Central memory CD8-positive, alpha-beta T cell (primary cell): ENCODE results near the gene TBC1D2B.

Experiments used
- ATAC-seq: fragments of 150-1000 bp; cut with Tn5 transposase; replicated peaks from 2 replicates; pipeline ENCODE4 v1.10.0; 2022; ENCODE audit warnings: mild to moderate bottlenecking, moderate FRiP score, moderate number of reproducible peaks; ENCODE audit not compliant: poor library complexity, severe bottlenecking; ENCODE audit errors: extremely low read depth
- DNase-seq, 2 donors: peaks; one replicate each; pipeline ENCODE4 v3.0.0; 2021; ENCODE audit warnings: low spot score in 2 of 2
- H3K27ac Mint-ChIP-seq: one replicate; pipeline ENCODE4 v1.8.0; 2022; ENCODE audit warnings: low read depth, mild to moderate bottlenecking, moderate library complexity, mixed read lengths
- H3K27me3 Mint-ChIP-seq: one replicate; pipeline ENCODE4 v1.8.0; 2022; ENCODE audit warnings: mixed read lengths
- H3K36me3 Mint-ChIP-seq: one replicate; pipeline ENCODE4 v1.8.0; 2022; ENCODE audit warnings: mild to moderate bottlenecking, moderate library complexity, mixed read lengths; ENCODE audit not compliant: insufficient read depth
- H3K4me1 Mint-ChIP-seq: one replicate; pipeline ENCODE4 v1.8.0; 2022; ENCODE audit warnings: mixed read lengths
- H3K4me3 Mint-ChIP-seq: one replicate; pipeline ENCODE4 v1.8.0; 2022; ENCODE audit warnings: mild to moderate bottlenecking, moderate library complexity, mixed read lengths
- H3K9me3 Mint-ChIP-seq: one replicate; pipeline ENCODE4 v1.8.0; 2022; ENCODE audit warnings: mixed read lengths

Gene TBC1D2B

GRCh38 chr15:78090422-78091063 lies 13.0 kb upstream of the TBC1D2B start:
- ATAC-seq (no peak), DNase-seq (no peak)
- Mint-ChIP-seq H3K4me3 (no peak overlapping the region), H3K27ac (no peak overlapping the region), H3K27me3 (no peaks in the 10 kb centered on the region), H3K9me3 (no peaks in the 10 kb centered on the region), H3K36me3 (peaks cover 3% of the 10 kb centered on the region), H3K4me1 (peaks cover 6% of the 10 kb centered on the region)

DNA sequence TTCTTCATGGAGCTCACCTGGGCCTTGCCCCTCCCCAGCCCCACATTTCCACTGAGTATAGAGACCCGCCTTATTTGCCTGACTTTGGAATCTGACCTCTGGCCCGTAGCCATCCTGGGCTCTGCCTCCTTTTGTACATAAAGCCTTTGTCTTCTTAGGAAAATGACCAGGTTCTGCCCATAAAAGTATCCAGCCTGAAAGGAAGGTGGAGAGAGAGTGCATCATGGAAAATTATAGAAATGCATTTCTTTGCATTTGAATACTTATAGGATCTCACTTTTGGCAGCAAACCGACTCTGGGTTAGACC lies 11.2 kb upstream of the TBC1D2B start:
- no peak overlapping the region for H3K4me3 Mint-ChIP-seq
- H3K4me1 Mint-ChIP-seq: peaks cover 6% of the 10 kb centered on the region
- DNase-seq: no peak
- no peaks in the 10 kb centered on the region for H3K9me3 Mint-ChIP-seq
- H3K27ac Mint-ChIP-seq: no peak overlapping the region
- H3K27me3 Mint-ChIP-seq: no peaks in the 10 kb centered on the region
- H3K36me3 Mint-ChIP-seq: peaks cover 2% of the 10 kb centered on the region
- no peak for ATAC-seq

GRCh38 chr15:78087951-78088772 lies 10.7 kb upstream of the TBC1D2B start:
- no peaks in the 10 kb centered on the region for H3K9me3 Mint-ChIP-seq
- ATAC-seq (no peak), DNase-seq (no peak)
- peaks cover 2% of the 10 kb centered on the region for H3K36me3 Mint-ChIP-seq
- H3K4me1 Mint-ChIP-seq: peaks cover 6% of the 10 kb centered on the region
- no peak overlapping the region for H3K4me3 Mint-ChIP-seq
- no peak overlapping the region for H3K27ac Mint-ChIP-seq
- no peaks in the 10 kb centered on the region for H3K27me3 Mint-ChIP-seq

DNA sequence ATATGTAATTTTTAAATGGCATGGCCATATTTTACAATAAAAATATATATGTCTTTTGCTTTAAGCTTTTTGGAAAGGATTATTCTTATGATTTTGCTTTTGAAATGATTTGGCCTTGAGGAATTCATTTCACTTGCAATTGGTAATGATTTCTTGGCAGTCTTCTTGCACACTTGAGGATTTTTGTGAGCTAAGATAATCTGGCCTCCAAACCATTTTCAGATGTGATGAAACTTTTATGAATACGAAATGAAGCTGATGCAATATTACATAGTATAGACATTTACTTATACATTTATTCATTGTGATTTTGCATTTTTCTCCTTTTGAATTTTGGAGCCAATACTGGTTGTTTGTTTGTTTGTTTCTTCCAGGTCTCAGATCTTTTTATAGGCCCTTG lies 8.4 kb upstream of the TBC1D2B start:
- no peak for DNase-seq
- H3K9me3 Mint-ChIP-seq: no peaks in the 10 kb centered on the region
- no peaks in the 10 kb centered on the region for H3K4me1 Mint-ChIP-seq
- no peak for ATAC-seq
- H3K27me3 Mint-ChIP-seq: no peaks in the 10 kb centered on the region
- no peak overlapping the region for H3K4me3 Mint-ChIP-seq
- H3K36me3 Mint-ChIP-seq: peaks cover 4% of the 10 kb centered on the region
- H3K27ac Mint-ChIP-seq: no peak overlapping the region

- no peak for ATAC-seq
- no peaks in the 10 kb centered on the region for H3K27me3 Mint-ChIP-seq
- peaks cover 2% of the 10 kb centered on the region for H3K36me3 Mint-ChIP-seq
- no peak overlapping the region for H3K4me3 Mint-ChIP-seq
- no peak overlapping the region for H3K27ac Mint-ChIP-seq
- no peak for DNase-seq
- H3K9me3 Mint-ChIP-seq: no peaks in the 10 kb centered on the region
- no peaks in the 10 kb centered on the region for H3K4me1 Mint-ChIP-seq
These were observed 6.9 kb upstream of the TBC1D2B start for GRCh38 chr15:78084449-78084750.

DNA sequence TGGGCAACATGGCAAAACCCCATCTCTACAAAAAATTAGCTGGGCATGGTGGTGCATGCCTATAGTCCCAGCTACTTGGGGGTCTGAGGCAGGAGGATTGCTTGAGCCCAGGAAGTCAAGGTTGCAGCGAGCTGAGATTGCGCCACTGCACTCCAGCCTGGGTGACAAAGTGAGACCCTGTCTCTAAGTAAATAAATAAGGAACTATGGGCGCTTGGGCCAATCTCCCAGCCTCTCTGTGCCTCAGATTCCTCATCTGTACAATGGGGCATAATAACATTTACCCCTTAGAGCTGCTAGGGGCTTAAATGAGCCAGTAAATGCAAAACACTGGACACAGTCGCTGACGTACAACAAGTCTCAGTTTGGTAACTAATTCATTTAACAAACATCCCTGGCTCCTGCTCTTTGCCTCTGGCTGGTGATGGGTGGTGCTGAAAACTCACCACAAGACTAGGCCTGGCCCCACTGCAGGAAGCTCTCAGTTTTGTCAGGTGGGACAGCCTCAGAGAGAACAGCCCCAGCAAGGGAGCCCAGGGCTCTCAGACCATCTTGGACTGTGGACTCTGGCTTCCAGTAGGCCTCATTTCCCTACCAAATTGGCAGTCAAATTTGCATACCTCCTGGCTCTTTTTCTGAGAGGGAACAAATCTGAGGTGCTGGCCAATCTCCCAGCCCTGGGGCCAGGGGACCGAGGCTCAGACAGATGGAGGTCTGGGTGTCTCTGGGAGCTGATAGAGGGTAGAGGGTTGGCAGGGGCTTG lies 6.4 kb upstream of the TBC1D2B start:
- no peaks in the 10 kb centered on the region for H3K4me1 Mint-ChIP-seq
- H3K9me3 Mint-ChIP-seq: no peaks in the 10 kb centered on the region
- no peak for ATAC-seq
- no peak overlapping the region for H3K27ac Mint-ChIP-seq
- DNase-seq: no peak
- peaks cover 2% of the 10 kb centered on the region for H3K36me3 Mint-ChIP-seq
- H3K4me3 Mint-ChIP-seq: no peak overlapping the region
- no peaks in the 10 kb centered on the region for H3K27me3 Mint-ChIP-seq

GRCh38 chr15:78083186-78083585 lies 5.7 kb upstream of the TBC1D2B start:
- Mint-ChIP-seq H3K27me3 (no peaks in the 10 kb centered on the region), H3K4me1 (peaks cover under 1% of the 10 kb centered on the region), H3K36me3 (peaks cover 2% of the 10 kb centered on the region), H3K4me3 (no peak overlapping the region), H3K9me3 (no peaks in the 10 kb centered on the region), H3K27ac (no peak overlapping the region)
- DNase-seq: no peak
- ATAC-seq: no peak

DNA sequence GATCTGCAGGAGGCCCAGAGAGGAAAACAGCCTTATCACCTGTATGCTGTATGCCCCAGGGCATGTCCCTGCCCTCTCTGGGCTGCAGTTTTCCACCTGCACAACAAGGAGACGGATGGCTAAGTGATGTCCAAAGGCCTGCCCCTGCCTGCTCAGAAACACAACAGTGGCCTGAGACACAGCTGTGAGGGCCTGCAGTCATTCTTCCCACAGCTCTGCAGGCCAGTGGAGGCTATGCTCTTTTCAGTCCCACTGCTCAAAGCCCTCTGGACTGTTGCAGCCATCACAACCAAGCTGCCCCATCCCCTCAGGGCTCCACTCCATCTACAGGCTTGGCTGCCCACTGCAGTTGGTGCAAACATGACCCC lies 5.2 kb upstream of the TBC1D2B start:
- peaks cover 5% of the 10 kb centered on the region for H3K4me1 Mint-ChIP-seq
- peaks cover 3% of the 10 kb centered on the region for H3K36me3 Mint-ChIP-seq
- ATAC-seq: no peak
- H3K9me3 Mint-ChIP-seq: no peaks in the 10 kb centered on the region
- no peak overlapping the region for H3K27ac Mint-ChIP-seq
- DNase-seq: no peak
- H3K27me3 Mint-ChIP-seq: no peaks in the 10 kb centered on the region
- no peak overlapping the region for H3K4me3 Mint-ChIP-seq

- H3K36me3 Mint-ChIP-seq: peaks cover 5% of the 10 kb centered on the region
- ATAC-seq: no peak
- peaks cover 6% of the 10 kb centered on the region for H3K4me1 Mint-ChIP-seq
- H3K27ac Mint-ChIP-seq: no peak overlapping the region
- H3K27me3 Mint-ChIP-seq: no peaks in the 10 kb centered on the region
- DNase-seq: no peak
- H3K9me3 Mint-ChIP-seq: no peaks in the 10 kb centered on the region
- no peak overlapping the region for H3K4me3 Mint-ChIP-seq
These were observed 4.7 kb upstream of the TBC1D2B start for GRCh38 chr15:78082106-78082742.

DNA sequence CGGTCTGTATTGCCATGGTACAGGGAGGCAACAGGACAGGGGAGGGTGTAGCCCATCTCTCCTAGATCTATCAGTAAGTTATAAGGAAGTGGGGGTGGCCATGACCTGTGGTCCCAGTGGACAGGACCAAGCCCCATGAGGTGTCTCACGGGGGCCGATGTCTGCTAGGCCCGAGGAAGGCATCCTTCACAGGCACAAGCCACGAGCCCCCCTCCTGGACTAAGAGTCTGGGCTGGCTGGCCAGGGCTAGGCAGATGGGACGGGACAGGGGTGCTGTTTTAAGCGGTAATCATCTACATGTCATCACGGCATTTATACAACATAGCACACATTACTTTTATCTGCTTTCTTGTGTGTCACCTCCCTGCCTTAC lies 2.6 kb upstream of the TBC1D2B start:
- Mint-ChIP-seq H3K4me1 (peaks cover 25% of the 10 kb centered on the region), H3K9me3 (no peaks in the 10 kb centered on the region), H3K27me3 (no peaks in the 10 kb centered on the region), H3K27ac (peak overlapping the region; percentile 62), H3K4me3 (no peak overlapping the region), H3K36me3 (peaks cover 11% of the 10 kb centered on the region)
- ATAC-seq: no peak
- DNase-seq: no peak

DNA sequence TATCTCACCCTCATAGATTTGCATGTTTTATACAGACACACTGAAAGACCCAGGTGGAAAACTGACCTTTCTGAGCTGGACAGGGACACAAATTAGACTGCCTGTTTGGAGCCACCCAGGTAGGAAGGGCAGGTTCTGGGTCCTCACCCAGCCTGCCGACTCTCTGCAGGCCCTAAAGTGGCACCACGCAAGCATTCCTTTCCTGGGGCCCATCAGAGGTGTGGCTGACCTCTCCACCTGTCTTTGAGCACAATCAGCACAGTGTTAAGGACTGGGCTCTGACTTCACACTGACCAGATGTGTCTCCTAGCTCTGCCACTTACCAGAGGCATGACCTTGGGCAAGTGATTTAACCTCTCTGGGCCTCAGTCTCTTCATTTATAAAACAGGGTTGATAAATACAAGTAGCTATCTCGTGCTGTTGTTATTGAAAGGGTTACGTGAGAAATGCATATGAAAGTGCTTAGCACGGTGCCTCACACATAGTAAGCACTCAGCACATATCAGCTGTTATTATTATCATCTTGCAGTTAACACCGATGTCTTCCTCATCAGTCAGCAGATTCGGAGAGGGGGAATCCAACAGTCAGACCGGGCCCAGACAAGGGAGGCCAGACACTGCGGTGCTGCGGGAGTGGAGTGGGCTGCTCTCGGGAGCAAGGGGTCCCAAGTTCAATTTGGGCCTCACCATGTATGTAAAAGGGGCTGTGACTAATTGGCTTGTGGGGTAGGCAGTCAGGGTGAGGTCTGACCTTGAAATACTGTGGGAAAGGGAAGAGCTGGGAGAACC lies 2.0 kb upstream of the TBC1D2B start:
- no peaks in the 10 kb centered on the region for H3K9me3 Mint-ChIP-seq
- ATAC-seq: no peak
- peaks cover 13% of the 10 kb centered on the region for H3K36me3 Mint-ChIP-seq
- no peaks in the 10 kb centered on the region for H3K27me3 Mint-ChIP-seq
- peaks cover 31% of the 10 kb centered on the region for H3K4me1 Mint-ChIP-seq
- H3K4me3 Mint-ChIP-seq: no peak overlapping the region
- H3K27ac Mint-ChIP-seq: peak overlapping the region; percentile 78
- DNase-seq: no peak

GRCh38 chr15:78077871-78078210 lies 330 bp upstream of the TBC1D2B start:
- peaks cover 40% of the 10 kb centered on the region for H3K4me1 Mint-ChIP-seq
- DNase-seq: no peak
- ATAC-seq: peak; percentile 25

More at GRCh38 chr15:78077871-78078210, 330 bp upstream of the TBC1D2B start:
- H3K9me3 Mint-ChIP-seq: no peaks in the 10 kb centered on the region
- no peaks in the 10 kb centered on the region for H3K27me3 Mint-ChIP-seq
- peaks cover 12% of the 10 kb centered on the region for H3K36me3 Mint-ChIP-seq
- peak overlapping the region; percentile 94 for H3K4me3 Mint-ChIP-seq
- H3K27ac Mint-ChIP-seq: peak overlapping the region; percentile 98
